Keratinocyte (primary cell): ENCODE results near the gene AHNAK2. TPM values are rescaled to one million over a fixed set of nuclear protein-coding genes. Genes with fewer than 3 reads are reported as not detected.
A peak's percentile ranks its signal among the peaks of the same experiment; 100 is the strongest.

Source experiments
- DNase-seq: peaks from one replicate; pipeline ENCODE4 v3.0.0-alpha.2; 2011; ENCODE audit warnings: low read depth, missing footprints, low spot score
- FAIRE-seq: peaks from 2 replicates; lab custom pipeline; 2011; peaks lifted over from hg19 to GRCh38; lab: Jason Lieb, UNC
- H2AFZ ChIP-seq: 2 replicates; pipeline ENCODE4 v1.6.0; 2012; ENCODE audit warnings: low read length, control low read depth, inconsistent platforms; ENCODE audit not compliant: control insufficient read depth
- H3K27ac ChIP-seq: 2 replicates; pipeline ENCODE4 v1.5.1; 2011; ENCODE audit warnings: low read length; ENCODE audit not compliant: control insufficient read depth, insufficient read depth
- H3K27me3 ChIP-seq: 3 replicates; pipeline ENCODE4 v1.6.0; 2011; ENCODE audit warnings: low read length; ENCODE audit not compliant: control insufficient read depth, insufficient read depth; ENCODE audit errors: extremely low read depth
- H3K36me3 ChIP-seq, 2 experiments: 2 replicates in 1 of 2; 3 replicates in 1 of 2; pipeline ENCODE4 v1.5.1; 2011; ENCODE audit warnings: low read length in 2 of 2, mild to moderate bottlenecking in 1 of 2; ENCODE audit not compliant: control insufficient read depth in 2 of 2, insufficient read depth in 2 of 2; ENCODE audit errors: extremely low read depth in 1 of 2
- H3K4me1 ChIP-seq: 3 replicates; pipeline ENCODE4 v1.5.1; 2011; ENCODE audit warnings: low read length; ENCODE audit not compliant: control insufficient read depth, insufficient read depth; ENCODE audit errors: extremely low read depth
- H3K4me2 ChIP-seq: 3 replicates; pipeline ENCODE4 v1.6.0; 2011; ENCODE audit warnings: low read depth, low read length; ENCODE audit not compliant: control insufficient read depth, insufficient read depth; ENCODE audit errors: extremely low read depth
- H3K4me3 ChIP-seq, 3 experiments: fragments of 200-600 bp in 1 of 3; sonication (generic) in 1 of 3; 2 replicates in 2 of 3; 3 replicates in 1 of 3; pipeline ENCODE4 v1.5.1; 2011 to 2016; ENCODE audit warnings: low read length in 3 of 3, mild to moderate bottlenecking in 3 of 3, control low read depth in 2 of 3, inconsistent platforms in 1 of 3, low read depth in 1 of 3, mixed read lengths in 1 of 3, mixed run types in 1 of 3, moderate library complexity in 1 of 3; ENCODE audit not compliant: control insufficient read depth in 2 of 3, insufficient read depth in 2 of 3; ENCODE audit errors: extremely low read depth in 1 of 3
- H3K79me2 ChIP-seq: 2 replicates; pipeline ENCODE4 v1.6.0; 2012; ENCODE audit warnings: low read length; ENCODE audit not compliant: control insufficient read depth, insufficient read depth
- H3K9ac ChIP-seq: 3 replicates; pipeline ENCODE4 v1.6.0; 2011; ENCODE audit warnings: low read length; ENCODE audit not compliant: control insufficient read depth, insufficient read depth; ENCODE audit errors: extremely low read depth
- H3K9me1 ChIP-seq: 3 replicates; pipeline ENCODE4 v1.6.0; 2011; ENCODE audit warnings: low read length; ENCODE audit not compliant: control insufficient read depth, insufficient read depth; ENCODE audit errors: extremely low read depth
- H3K9me3 ChIP-seq: 2 replicates; pipeline ENCODE4 v1.5.1; 2012; ENCODE audit warnings: low read depth, low read length; ENCODE audit not compliant: control insufficient read depth
- H4K20me1 ChIP-seq: 3 replicates; pipeline ENCODE4 v1.6.0; 2011; ENCODE audit warnings: low read length; ENCODE audit not compliant: control insufficient read depth, insufficient read depth; ENCODE audit errors: extremely low read depth
- EZH2 ChIP-seq: IDR thresholded peaks from one replicate; pipeline ENCODE4 v1.6.1; 2012; ENCODE audit warnings: inconsistent platforms, mild to moderate bottlenecking, low read length, moderate library complexity
- dilution Hi-C: fragments of 300-500 bp; cut with MboI; formaldehyde crosslinking; loops from one replicate; pipeline ENCODE4 v1.7.0; 2020; ENCODE audit warnings: low sequenced_read_pairs; ENCODE audit not compliant: extremely low pct_ligation_motif_present
- polyA plus RNA-seq, 5 experiments: library from polyadenylated mRNA; depleted of rRNA in 3 of 5; stranded (reverse) in 3 of 5; stranded (forward) in 1 of 5; unstranded in 1 of 5; fragments of >200 nt; gene quantifications; 1 replicate in 1 of 5; 2 replicates in 3 of 5; 3 replicates in 1 of 5; pipeline versions ENCODE4 v1.2.1 to v1.2.3, GENCODE V29; 2011 to 2012; ENCODE audit warnings: missing spikeins in 2 of 5, low read depth in 1 of 5, low replicate concordance in 1 of 5
- TF ChIP-seq, protein P1 (sequence below), 3 experiments: IDR thresholded peaks in 1 of 3; conservative IDR thresholded peaks in 1 of 3; optimal IDR thresholded peaks in 1 of 3; 2 replicates in 2 of 3; 3 replicates in 1 of 3; pipeline versions ENCODE3 to v1.5.1; 2011; ENCODE audit warnings: low read length in 3 of 3, mild to moderate bottlenecking in 3 of 3, moderate library complexity in 2 of 3, control low read depth in 1 of 3, inconsistent platforms in 1 of 3; ENCODE audit not compliant: insufficient read depth in 2 of 3; ENCODE audit errors: extremely low read depth in 1 of 3

Gene AHNAK2
- polyA plus RNA-seq, 1 donor (not counting 4 experiments of a cell fraction or from before 2014, with no cell fraction given): 164 TPM

GRCh38 chr14:104936361-104937155 lies 41.6 kb downstream of the AHNAK2 start:
- TF ChIP-seq, protein P1, sequence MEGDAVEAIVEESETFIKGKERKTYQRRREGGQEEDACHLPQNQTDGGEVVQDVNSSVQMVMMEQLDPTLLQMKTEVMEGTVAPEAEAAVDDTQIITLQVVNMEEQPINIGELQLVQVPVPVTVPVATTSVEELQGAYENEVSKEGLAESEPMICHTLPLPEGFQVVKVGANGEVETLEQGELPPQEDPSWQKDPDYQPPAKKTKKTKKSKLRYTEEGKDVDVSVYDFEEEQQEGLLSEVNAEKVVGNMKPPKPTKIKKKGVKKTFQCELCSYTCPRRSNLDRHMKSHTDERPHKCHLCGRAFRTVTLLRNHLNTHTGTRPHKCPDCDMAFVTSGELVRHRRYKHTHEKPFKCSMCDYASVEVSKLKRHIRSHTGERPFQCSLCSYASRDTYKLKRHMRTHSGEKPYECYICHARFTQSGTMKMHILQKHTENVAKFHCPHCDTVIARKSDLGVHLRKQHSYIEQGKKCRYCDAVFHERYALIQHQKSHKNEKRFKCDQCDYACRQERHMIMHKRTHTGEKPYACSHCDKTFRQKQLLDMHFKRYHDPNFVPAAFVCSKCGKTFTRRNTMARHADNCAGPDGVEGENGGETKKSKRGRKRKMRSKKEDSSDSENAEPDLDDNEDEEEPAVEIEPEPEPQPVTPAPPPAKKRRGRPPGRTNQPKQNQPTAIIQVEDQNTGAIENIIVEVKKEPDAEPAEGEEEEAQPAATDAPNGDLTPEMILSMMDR (optimal IDR thresholded peaks at IDR 0.05 in 1 of 3, IDR thresholded peaks at IDR 0.05 in 1 of 3, conservative IDR thresholded peaks at IDR 0.05 in 1 of 3; ENCODE audit: extremely low read depth in 1 of 3, insufficient read depth in 2 of 3, low read length in 3 of 3): peak in 1 of 3 experiments; percentile 2
- TF ChIP-seq EZH2: no peak
- peaks cover 19 to 24% of the 10 kb centered on the region in 2 experiments for H3K36me3 ChIP-seq
- peaks cover 2% of the 10 kb centered on the region for H3K9me1 ChIP-seq
- no peak overlapping the region for H3K4me2 ChIP-seq
- H3K27ac ChIP-seq: no peak overlapping the region
- dilution Hi-C loops: no loop called here
- H3K4me3 ChIP-seq: no peak overlapping the region
- H3K79me2 ChIP-seq: no peaks in the 10 kb centered on the region
- no peaks in the 10 kb centered on the region for H4K20me1 ChIP-seq
- H3K9me3 ChIP-seq: no peaks in the 10 kb centered on the region
- H2AFZ ChIP-seq: no peak overlapping the region
- H3K27me3 ChIP-seq: peaks cover 17% of the 10 kb centered on the region
- no peak for DNase-seq
- no peak overlapping the region for H3K9ac ChIP-seq
- no peaks in the 10 kb centered on the region for H3K4me1 ChIP-seq
- no peak for FAIRE-seq

- H3K4me2 ChIP-seq: no peak overlapping the region
- H3K9ac ChIP-seq: no peak overlapping the region
- no peak overlapping the region for H3K27ac ChIP-seq
- dilution Hi-C loops: no loop called here
- H3K36me3 ChIP-seq: peaks cover 17 to 21% of the 10 kb centered on the region in 2 experiments
- no peak overlapping the region for H2AFZ ChIP-seq
- H3K9me1 ChIP-seq: peaks cover 2% of the 10 kb centered on the region
- FAIRE-seq (no peak), DNase-seq (no peak)
- H3K4me1 ChIP-seq: no peaks in the 10 kb centered on the region
- TF ChIP-seq, protein P1 (optimal IDR thresholded peaks at IDR 0.05 in 1 of 3, IDR thresholded peaks at IDR 0.05 in 1 of 3, conservative IDR thresholded peaks at IDR 0.05 in 1 of 3; ENCODE audit: extremely low read depth in 1 of 3, insufficient read depth in 2 of 3, low read length in 3 of 3): no peak
- TF ChIP-seq EZH2: no peak
- H4K20me1 ChIP-seq: no peaks in the 10 kb centered on the region
- no peaks in the 10 kb centered on the region for H3K9me3 ChIP-seq
- peaks cover 23% of the 10 kb centered on the region for H3K27me3 ChIP-seq
- no peaks in the 10 kb centered on the region for H3K79me2 ChIP-seq
- H3K4me3 ChIP-seq: no peak overlapping the region
Measured at GRCh38 chr14:104935955-104936354, 42.2 kb downstream of the AHNAK2 start.
